Posterior cingulate gyrus (tissue), 11 donors: ENCODE results near the gene CDH13.

Experiments used
- DNase-seq, 10 donors: peaks; one replicate each; pipeline versions ENCODE4 v3.0.0 to v3.0.0-alpha.2; 2020 to 2021; ENCODE audit warnings: mixed read lengths in 3 of 10
- intact Hi-C: fragments of 100-400 bp; cut with DNase I; formaldehyde crosslinking; loops from one replicate; pipeline ENCODE4 v1.15.1; 2023

The CDH13 gene

GRCh38 chr16:82646504-82646903 is 19.7 kb downstream of the CDH13 start:
- intact Hi-C loops, result no loop called here
- DNase-seq, result no peak

GRCh38 chr16:82649766-82650165 is 23.0 kb downstream of the CDH13 start:
- intact Hi-C loops, result no loop called here

GRCh38 chr16:82650804-82651203 is 24.0 kb downstream of the CDH13 start:
- intact Hi-C loops, result no loop called here
- no peak for DNase-seq

More at GRCh38 chr16:82649766-82650165, 23.0 kb downstream of the CDH13 start:
- DNase-seq, result no peak

GRCh38 chr16:82651921-82652601 is 25.3 kb downstream of the CDH13 start:
- DNase-seq, result no peak
- intact Hi-C loops, result no loop called here

- intact Hi-C loops, result no loop called here
- DNase-seq, result no peak
Observed at GRCh38 chr16:82652826-82653225, 26.1 kb downstream of the CDH13 start.

GRCh38 chr16:82653550-82654511 is 27.1 kb downstream of the CDH13 start:
- intact Hi-C loops, result no loop called here

GRCh38 chr16:82655072-82655714 is 28.4 kb downstream of the CDH13 start:
- intact Hi-C loops, result no loop called here
- no peak for DNase-seq

More at GRCh38 chr16:82653550-82654511, 27.1 kb downstream of the CDH13 start:
- peak in 1 of 10 donors; percentile 56 for DNase-seq

GRCh38 chr16:82655720-82656490 is 29.1 kb downstream of the CDH13 start:
- intact Hi-C loops, result no loop called here
- DNase-seq, result no peak

GRCh38 chr16:82657239-82657638 is 30.5 kb downstream of the CDH13 start:
- intact Hi-C loops, result no loop called here

GRCh38 chr16:82657786-82658185 is 31.0 kb downstream of the CDH13 start:
- intact Hi-C loops, result no loop called here
- no peak for DNase-seq

More at GRCh38 chr16:82657239-82657638, 30.5 kb downstream of the CDH13 start:
- DNase-seq, result no peak

- no peak for DNase-seq
- intact Hi-C loops, result no loop called here
Observed at GRCh38 chr16:82658796-82659195, 32.0 kb downstream of the CDH13 start.

- intact Hi-C loops, result no loop called here
- DNase-seq, result peak in 3 of 10 donors; percentile 39 to 88 (median 73)
Observed at GRCh38 chr16:82660075-82660645, 33.4 kb downstream of the CDH13 start.

- intact Hi-C loops, result no loop called here
- DNase-seq, result no peak
Observed at GRCh38 chr16:82660966-82661365, 34.2 kb downstream of the CDH13 start.

GRCh38 chr16:82664181-82664580 is 37.4 kb downstream of the CDH13 start:
- peak in 4 of 10 donors; percentile 52 to 87 (median 78) for DNase-seq
- intact Hi-C loops, result no loop called here

GRCh38 chr16:82665025-82665424 is 38.3 kb downstream of the CDH13 start:
- no peak for DNase-seq

GRCh38 chr16:82667437-82667836 is 40.7 kb downstream of the CDH13 start:
- DNase-seq, result no peak
- intact Hi-C loops, result no loop called here

More at GRCh38 chr16:82665025-82665424, 38.3 kb downstream of the CDH13 start:
- intact Hi-C loops, result no loop called here

- DNase-seq, result no peak
- intact Hi-C loops, result no loop called here
Observed at GRCh38 chr16:82668094-82668493, 41.3 kb downstream of the CDH13 start.

GRCh38 chr16:82671741-82672140 is 45.0 kb downstream of the CDH13 start:
- intact Hi-C loops, result no loop called here
- DNase-seq, result peak in 1 of 10 donors; percentile 14

GRCh38 chr16:82672676-82673075 is 45.9 kb downstream of the CDH13 start:
- DNase-seq, result no peak
- intact Hi-C loops, result no loop called here

GRCh38 chr16:82675300-82675699 is 48.5 kb downstream of the CDH13 start:
- intact Hi-C loops, result no loop called here
- DNase-seq, result no peak
